OCI-LY1 (cell line): ENCODE data around the gene CD82.

Source experiments
- H2AFZ ChIP-seq: fragments of 200-600 bp; sonication (generic), shearing (Covaris generic); 2 replicates; pipeline ENCODE4 v1.6.0; 2014; ENCODE audit warnings: antibody characterized with exemption, mild to moderate bottlenecking, low read length
- H3F3A ChIP-seq: fragments of 200-600 bp; sonication (generic), shearing (Covaris generic); 2 replicates; pipeline ENCODE4 v1.6.0; 2014; ENCODE audit warnings: mild to moderate bottlenecking, antibody characterized with exemption, low read length, moderate library complexity; ENCODE audit not compliant: insufficient read depth
- H3K27ac ChIP-seq: fragments of 200-600 bp; sonication (generic); 2 replicates; pipeline ENCODE4 v1.5.1; 2014; ENCODE audit warnings: low read length, mixed run types, mild to moderate bottlenecking, low read depth; ENCODE audit not compliant: poor library complexity, severe bottlenecking
- H3K27me3 ChIP-seq: fragments of 200-600 bp; sonication (generic); 2 replicates; pipeline ENCODE4 v1.6.0; 2014; ENCODE audit warnings: antibody characterized with exemption, mild to moderate bottlenecking, low read length, moderate library complexity; ENCODE audit not compliant: insufficient read depth
- H3K36me3 ChIP-seq: fragments of 200-600 bp; sonication (generic); 2 replicates; pipeline ENCODE4 v1.6.1; 2014; ENCODE audit warnings: mild to moderate bottlenecking, antibody characterized with exemption, low read length, moderate library complexity, mixed read lengths; ENCODE audit not compliant: insufficient read depth
- H3K4me1 ChIP-seq: fragments of 200-600 bp; sonication (generic); 2 replicates; pipeline ENCODE4 v1.5.1; 2014; ENCODE audit warnings: mild to moderate bottlenecking, low read length, moderate library complexity; ENCODE audit not compliant: insufficient read depth, severe bottlenecking
- H3K4me2 ChIP-seq: fragments of 200-600 bp; sonication (generic), shearing (Covaris generic); 2 replicates; pipeline ENCODE4 v1.6.1; 2014; ENCODE audit warnings: low read length
- H3K4me3 ChIP-seq: fragments of 200-600 bp; sonication (generic); 2 replicates; pipeline ENCODE4 v1.5.1; 2014; ENCODE audit warnings: low read length, low read depth, mild to moderate bottlenecking, mixed read lengths; ENCODE audit not compliant: poor library complexity, severe bottlenecking
- H3K79me2 ChIP-seq: fragments of 200-600 bp; shearing (Covaris generic); 2 replicates; pipeline ENCODE4 v1.6.1; 2016; ENCODE audit warnings: mixed run types, low read length, mixed read lengths; ENCODE audit not compliant: insufficient read depth
- H3K9ac ChIP-seq: fragments of 200-600 bp; sonication (generic), shearing (Covaris generic); 2 replicates; pipeline ENCODE4 v1.6.1; 2014; ENCODE audit warnings: mild to moderate bottlenecking, low read length, mixed read lengths
- H3K9me2 ChIP-seq: fragments of 200-600 bp; sonication (generic), shearing (Covaris generic); 2 replicates; pipeline ENCODE4 v1.6.1; 2014; ENCODE audit warnings: low read depth, mild to moderate bottlenecking, low read length, mixed read lengths
- H3K9me3 ChIP-seq: fragments of 200-600 bp; shearing (Covaris generic); 2 replicates; pipeline ENCODE4 v1.6.1; 2014; ENCODE audit warnings: low read length, mixed read lengths
- H4K20me1 ChIP-seq: fragments of 200-600 bp; sonication (generic), shearing (Covaris generic); 2 replicates; pipeline ENCODE4 v1.6.0; 2016; ENCODE audit warnings: mild to moderate bottlenecking, low read length; ENCODE audit not compliant: insufficient read depth
- CTCF ChIP-seq: fragments of 200-600 bp; sonication (generic), shearing (Covaris generic); IDR thresholded peaks from 2 replicates; pipeline ENCODE4 v1.5.1; 2017; ENCODE audit warnings: mild to moderate bottlenecking, antibody characterized with exemption, low read length, moderate library complexity, mixed read lengths
- EZH2 ChIP-seq: fragments of 200-600 bp; sonication (generic), shearing (Covaris generic); IDR thresholded peaks from 2 replicates; pipeline ENCODE4 v1.8.0; 2017; ENCODE audit warnings: borderline replicate concordance, mixed run types, mild to moderate bottlenecking, antibody characterized with exemption, low read length, moderate library complexity, mixed read lengths

CD82 gene

GRCh38 chr11:44576656-44577055, 11.2 kb downstream of the CD82 start:
- Histone ChIP-seq H4K20me1 (no peaks in the 10 kb centered on the region), H3K4me3 (no peak overlapping the region), H3K79me2 (no peaks in the 10 kb centered on the region), H3K4me2 (no peak overlapping the region), H2AFZ (no peak overlapping the region), H3K9ac (no peak overlapping the region), H3K36me3 (no peaks in the 10 kb centered on the region), H3K9me3 (no peaks in the 10 kb centered on the region), H3K9me2 (no peaks in the 10 kb centered on the region), H3K4me1 (peaks cover 12% of the 10 kb centered on the region), H3K27me3 (no peaks in the 10 kb centered on the region), H3K27ac (no peak overlapping the region), H3F3A (no peaks in the 10 kb centered on the region)
- TF ChIP-seq EZH2 (no peak), CTCF (no peak)

GRCh38 chr11:44577231-44577830, 11.9 kb downstream of the CD82 start:
- no peak overlapping the region for H2AFZ ChIP-seq
- H3K4me3 ChIP-seq: no peak overlapping the region
- H3K79me2 ChIP-seq: no peaks in the 10 kb centered on the region
- no peaks in the 10 kb centered on the region for H3K27me3 ChIP-seq
- no peaks in the 10 kb centered on the region for H4K20me1 ChIP-seq
- H3K9me3 ChIP-seq: no peaks in the 10 kb centered on the region
- no peaks in the 10 kb centered on the region for H3F3A ChIP-seq
- TF ChIP-seq EZH2: no peak
- no peak for TF ChIP-seq CTCF
- H3K27ac ChIP-seq: no peak overlapping the region
- H3K9me2 ChIP-seq: no peaks in the 10 kb centered on the region
- H3K36me3 ChIP-seq: no peaks in the 10 kb centered on the region
- no peak overlapping the region for H3K9ac ChIP-seq
- no peak overlapping the region for H3K4me2 ChIP-seq
- peaks cover 12% of the 10 kb centered on the region for H3K4me1 ChIP-seq

- Histone ChIP-seq H3K9ac (no peak overlapping the region), H3K27ac (no peak overlapping the region), H3K4me2 (no peak overlapping the region), H2AFZ (no peak overlapping the region), H3K4me1 (peaks cover 12% of the 10 kb centered on the region), H3K4me3 (no peak overlapping the region), H3K9me3 (peaks cover 4% of the 10 kb centered on the region), H3K36me3 (no peaks in the 10 kb centered on the region; the same call in 1 of the 2 replicates), H3F3A (no peaks in the 10 kb centered on the region), H3K9me2 (no peaks in the 10 kb centered on the region), H3K79me2 (no peaks in the 10 kb centered on the region), H4K20me1 (no peaks in the 10 kb centered on the region), H3K27me3 (no peaks in the 10 kb centered on the region)
- TF ChIP-seq EZH2 (no peak), CTCF (no peak)
These were observed 12.8 kb downstream of the CD82 start for GRCh38 chr11:44578279-44578678.
